Measurements from ENCODE around the gene MAN1C1.
"Not testable (repeated sequence)": the region's sequence is repeated elsewhere in the genome, so short reads cannot be mapped to it uniquely, and the experiment has no call there.

MAN1C1 gene

GRCh38 chr1:25724966-25725365 lies 108.4 kb downstream of the MAN1C1 start:
- DNase-seq = peak; percentile 52

GRCh38 chr1:25725482-25725881 lies 108.9 kb downstream of the MAN1C1 start:
- DNase-seq = no peak

DNA sequence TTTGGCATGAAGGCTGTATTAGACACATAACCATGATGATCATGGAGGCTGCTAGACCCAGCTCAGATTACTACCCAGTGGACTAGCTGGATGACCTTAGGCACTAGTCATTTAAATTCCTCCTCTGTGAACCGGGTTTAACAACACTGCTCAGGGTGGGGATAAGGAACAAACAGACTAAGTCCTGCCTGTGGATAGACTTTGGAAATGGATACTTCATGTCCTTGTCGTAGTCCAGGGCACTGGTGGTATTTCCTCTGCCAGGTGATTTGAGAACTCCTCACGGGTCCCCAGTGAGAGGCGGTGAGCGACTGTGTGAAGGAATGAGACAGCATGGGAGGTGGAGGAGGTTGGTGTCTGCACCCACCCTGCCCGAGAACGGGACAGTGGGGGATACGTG lies 110.5 kb downstream of the MAN1C1 start:
- no peak for DNase-seq

DNA sequence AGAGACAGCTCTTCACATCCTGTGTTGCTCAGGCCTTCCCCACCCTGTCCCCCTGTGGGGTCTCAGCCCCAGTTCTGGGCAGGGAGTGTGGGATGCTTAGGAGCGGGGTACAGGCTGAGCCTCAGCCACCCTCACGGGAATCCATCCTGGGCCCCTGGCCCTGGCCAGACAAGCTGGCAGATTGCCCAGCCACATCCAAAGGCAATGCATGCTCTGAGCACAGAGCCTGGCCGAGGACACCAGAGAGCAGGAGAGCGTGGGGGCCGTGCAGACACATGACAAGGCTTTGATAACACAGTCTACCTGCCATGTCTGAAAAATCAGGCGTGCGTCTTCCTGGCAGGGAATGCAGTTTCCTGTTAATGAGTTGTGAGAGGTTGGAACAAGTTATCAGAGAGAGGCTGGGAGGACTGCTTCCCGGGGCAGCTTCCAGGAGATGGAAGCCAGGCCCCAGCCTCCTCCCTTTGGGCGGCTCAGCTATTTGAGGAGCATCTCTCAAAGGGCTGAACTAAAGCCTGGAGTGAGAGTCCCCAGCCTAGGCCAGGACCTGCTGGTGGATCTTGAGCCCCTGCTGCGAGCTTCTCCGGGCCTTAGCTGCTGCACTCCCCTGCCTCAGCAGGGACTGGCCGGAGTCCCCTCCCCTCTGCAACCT lies 111.2 kb downstream of the MAN1C1 start:
- DNase-seq = peak; percentile 55

DNA sequence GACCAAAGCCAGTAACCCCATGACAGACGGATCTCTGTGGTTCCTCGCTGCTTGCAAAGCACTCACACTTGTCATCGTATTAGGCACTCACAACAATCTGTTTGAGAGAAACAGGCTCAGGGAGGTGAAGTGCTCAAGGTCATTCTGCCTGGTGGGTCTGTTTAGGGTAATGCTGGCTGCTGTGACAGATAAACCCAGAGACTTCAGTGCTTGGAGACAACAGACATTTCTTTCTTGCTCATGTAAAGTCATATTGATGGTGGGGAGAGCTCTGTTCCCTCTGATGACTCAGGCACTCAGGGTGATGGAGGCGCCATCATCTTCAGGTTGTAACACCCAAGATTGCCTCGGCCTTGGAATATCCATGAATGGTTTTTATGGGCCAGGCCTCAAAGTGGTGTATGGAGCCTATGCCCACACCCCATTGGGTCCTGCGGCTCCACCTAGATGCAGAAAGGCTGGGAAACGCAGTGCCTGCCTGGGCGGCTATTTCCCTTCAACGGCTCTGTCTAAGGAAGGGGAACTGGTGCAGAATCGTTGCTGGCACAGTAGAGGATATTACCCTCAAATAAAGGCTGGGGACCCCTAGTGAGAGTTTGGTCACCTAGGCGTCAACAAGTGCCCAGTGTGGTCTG lies 111.8 kb downstream of the MAN1C1 start:
- DNase-seq = no peak

DNA sequence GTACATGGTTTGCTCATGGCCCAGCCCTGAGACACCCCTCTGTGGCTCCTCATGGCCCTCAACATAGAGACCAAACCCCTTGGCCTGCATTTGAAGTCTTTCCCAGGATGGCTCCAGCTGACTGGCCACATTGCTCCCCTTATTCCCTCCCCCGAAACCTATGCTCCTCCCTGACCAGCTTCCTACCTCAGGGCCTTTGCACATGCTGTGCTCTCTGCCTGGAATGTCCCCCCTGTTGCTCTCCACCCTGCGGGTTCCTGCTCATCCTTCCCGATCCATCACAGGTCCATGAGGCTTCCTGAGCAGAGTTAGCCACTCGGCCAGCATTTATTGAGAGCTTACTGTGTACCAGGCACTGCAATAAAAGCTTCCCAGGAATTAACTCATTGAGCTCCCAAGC lies 112.5 kb downstream of the MAN1C1 start:
- DNase-seq = no peak

DNA sequence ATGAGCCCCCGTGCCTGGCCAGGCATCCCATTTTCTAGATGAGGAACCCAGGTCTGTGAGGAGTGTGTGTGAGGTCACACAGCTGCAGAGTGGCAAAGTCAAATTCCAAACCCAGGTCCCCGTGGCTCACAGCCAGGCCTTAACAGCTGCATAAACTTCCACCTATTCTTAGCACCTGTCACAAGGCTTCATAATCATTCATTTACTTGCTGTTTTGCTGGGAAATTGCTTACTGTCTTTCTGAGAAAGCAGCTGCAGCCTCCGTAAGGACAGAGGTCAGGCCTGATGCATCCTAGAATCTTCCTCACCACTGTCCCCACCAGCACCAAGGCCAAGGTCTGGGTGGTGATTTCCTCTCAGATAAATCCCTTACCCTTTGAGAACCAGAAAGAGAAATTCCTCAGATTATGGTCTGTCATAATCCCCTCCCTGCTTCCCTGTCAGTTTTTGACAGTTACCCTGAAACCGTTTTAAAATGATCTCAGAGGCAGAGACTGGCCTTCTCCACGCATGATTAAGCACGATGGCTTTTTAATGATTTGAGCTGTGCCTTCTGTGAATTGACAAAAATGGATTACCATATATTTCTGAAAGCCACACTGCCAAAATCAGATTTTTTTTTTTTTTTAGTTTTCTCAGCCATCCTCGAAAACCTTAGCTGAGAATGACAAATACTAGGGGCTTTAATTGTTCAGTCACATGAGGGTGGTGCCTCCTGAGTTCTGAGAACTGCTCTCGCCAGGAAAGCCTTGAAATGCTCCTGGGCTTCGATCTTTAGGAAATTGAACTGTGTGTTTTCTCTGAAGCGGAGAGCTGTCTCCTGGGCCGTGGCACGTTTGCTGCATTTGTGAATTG lies 113.4 kb downstream of the MAN1C1 start:
- peak; percentile 21 for DNase-seq

DNA sequence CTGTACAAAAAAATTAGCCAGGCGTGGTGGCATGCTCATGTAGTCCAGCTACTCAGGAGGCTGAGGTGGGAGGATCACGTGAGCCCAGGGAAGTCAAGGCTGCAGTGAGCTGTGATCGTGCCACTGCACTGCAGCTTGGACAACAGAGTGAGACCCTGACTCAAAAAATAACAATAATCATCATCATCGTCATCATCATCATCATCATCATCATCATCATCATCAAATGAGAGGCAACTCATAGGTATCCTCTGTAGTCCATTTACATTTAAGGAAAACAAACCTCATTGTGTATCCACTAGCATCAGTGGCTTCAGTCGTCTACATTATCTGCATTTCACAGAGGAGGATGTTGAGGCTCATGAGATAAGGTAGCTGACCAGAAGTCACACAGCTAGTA lies 114.6 kb downstream of the MAN1C1 start:
- no peak for DNase-seq

GRCh38 chr1:25731626-25732370 lies 115.2 kb downstream of the MAN1C1 start:
- no peak for DNase-seq

GRCh38 chr1:25732821-25733220 lies 116.2 kb downstream of the MAN1C1 start:
- no peak for DNase-seq

GRCh38 chr1:25733271-25733670 lies 116.7 kb downstream of the MAN1C1 start:
- DNase-seq = no peak

GRCh38 chr1:25734991-25735390 lies 118.4 kb downstream of the MAN1C1 start:
- DNase-seq = not testable (repeated sequence)

- no peak for DNase-seq
Observed at GRCh38 chr1:25735956-25736529, 119.5 kb downstream of the MAN1C1 start.

GRCh38 chr1:25737130-25737529 lies 120.5 kb downstream of the MAN1C1 start:
- no peak for DNase-seq

DNA sequence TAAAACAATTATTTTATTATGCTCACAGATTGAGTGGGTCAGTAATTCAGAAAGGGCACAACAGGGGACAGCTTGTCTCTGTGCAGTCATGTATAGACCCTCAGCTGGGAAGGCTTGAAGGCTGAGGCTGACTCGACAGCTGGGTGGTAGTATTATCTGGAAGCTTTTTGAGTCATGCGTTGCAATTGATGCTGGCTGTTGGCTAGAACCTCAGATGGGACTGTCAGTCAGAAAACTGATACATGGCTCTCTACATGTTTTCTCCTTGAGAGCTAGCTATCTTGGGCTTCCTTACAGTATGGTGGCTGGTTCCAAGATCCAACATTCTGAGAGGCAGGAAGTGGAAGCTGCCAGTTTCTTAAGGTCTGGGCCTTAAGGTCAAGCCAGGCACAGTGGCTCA lies 121.9 kb downstream of the MAN1C1 start:
- DNase-seq = no peak

DNA sequence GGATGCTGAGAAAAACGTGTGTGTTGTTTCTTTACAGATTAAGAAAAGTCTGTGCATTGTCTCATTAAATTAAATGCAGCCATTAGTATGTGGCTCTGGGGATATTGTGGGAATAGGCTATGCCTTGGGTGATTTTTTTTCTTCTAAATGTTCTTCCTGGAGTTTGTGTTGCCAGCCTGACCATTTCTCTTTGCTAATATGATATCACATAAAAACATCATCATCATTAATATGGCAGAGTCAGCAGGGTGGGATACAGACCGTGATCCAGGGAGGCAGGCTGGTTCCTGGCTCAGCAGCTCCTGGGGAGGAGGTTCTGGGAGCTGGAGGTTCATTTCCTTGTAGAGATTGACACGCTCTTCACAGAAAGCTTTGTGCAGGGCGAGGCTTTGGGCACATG lies 122.8 kb downstream of the MAN1C1 start:
- no peak for DNase-seq

GRCh38 chr1:25740071-25740470 lies 123.5 kb downstream of the MAN1C1 start:
- DNase-seq = no peak

DNA sequence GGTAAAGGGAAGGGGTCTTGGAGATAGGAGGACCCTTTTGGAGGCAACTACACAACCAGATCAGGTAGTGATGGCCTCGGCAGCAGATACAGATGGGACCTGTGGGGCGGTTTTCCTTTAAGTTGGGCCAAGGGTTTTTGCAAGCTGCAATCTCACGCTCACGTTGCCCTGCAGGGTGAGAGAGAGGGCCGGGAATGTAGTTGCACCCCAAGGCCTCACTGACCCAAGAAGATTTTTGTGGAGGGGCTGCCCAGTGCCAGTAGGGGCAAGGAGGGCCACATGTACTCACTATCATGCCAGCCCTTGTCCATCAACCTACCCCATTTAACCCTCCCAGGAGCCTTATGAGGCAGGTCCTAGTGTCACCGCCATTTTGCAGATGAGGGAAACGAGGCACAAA lies 125.7 kb downstream of the MAN1C1 start:
- no peak for DNase-seq

DNA sequence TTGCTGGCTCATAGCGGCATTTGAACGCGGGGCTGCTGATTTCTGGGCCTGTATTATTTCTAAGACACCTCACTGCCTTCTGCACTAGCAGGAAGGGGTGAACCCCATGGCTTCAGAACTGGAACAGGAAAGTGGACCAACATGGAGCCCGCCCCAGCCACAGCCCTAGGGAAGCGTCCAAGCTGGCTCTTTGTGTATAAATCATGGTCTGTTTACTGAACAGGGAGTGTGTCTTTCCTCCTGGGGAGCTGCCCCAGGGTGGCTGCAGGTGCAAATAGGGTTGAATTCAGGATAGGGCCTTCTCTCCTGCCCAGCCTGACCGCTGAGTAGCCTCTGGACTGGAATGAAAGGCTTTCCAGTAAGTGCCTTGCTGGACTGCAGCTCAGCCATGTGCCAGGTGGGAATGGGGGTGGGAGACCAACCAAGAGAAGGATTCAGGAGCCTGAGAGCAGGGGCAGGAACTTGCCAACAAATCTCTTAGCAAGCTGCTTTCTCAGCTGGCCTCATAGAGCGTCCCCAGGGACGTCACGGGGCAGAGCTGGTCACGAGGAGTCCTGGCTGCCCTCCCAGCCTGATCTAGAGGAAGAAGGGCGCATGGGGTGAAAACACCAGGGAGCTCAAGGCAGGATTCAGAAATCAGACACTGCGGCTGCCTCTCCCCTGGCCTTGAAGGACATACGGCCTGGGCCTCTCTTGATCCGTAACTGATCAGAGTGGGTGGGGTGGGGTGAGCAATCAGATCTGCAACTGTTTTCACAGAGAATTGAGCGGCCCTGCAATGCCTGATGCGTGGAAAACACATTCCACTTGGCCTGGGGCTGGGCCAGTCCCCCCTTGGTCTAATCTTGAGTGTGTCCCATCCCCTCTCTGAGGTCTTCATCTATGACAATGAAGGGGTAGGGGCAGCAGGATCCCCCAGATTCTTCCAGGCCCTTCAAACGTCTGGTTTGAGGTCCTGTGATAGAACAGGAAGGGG lies 126.9 kb downstream of the MAN1C1 start:
- peak; percentile 91 for DNase-seq

- peak; percentile 30 for DNase-seq
Observed at GRCh38 chr1:25744140-25744581, 127.6 kb downstream of the MAN1C1 start.

DNA sequence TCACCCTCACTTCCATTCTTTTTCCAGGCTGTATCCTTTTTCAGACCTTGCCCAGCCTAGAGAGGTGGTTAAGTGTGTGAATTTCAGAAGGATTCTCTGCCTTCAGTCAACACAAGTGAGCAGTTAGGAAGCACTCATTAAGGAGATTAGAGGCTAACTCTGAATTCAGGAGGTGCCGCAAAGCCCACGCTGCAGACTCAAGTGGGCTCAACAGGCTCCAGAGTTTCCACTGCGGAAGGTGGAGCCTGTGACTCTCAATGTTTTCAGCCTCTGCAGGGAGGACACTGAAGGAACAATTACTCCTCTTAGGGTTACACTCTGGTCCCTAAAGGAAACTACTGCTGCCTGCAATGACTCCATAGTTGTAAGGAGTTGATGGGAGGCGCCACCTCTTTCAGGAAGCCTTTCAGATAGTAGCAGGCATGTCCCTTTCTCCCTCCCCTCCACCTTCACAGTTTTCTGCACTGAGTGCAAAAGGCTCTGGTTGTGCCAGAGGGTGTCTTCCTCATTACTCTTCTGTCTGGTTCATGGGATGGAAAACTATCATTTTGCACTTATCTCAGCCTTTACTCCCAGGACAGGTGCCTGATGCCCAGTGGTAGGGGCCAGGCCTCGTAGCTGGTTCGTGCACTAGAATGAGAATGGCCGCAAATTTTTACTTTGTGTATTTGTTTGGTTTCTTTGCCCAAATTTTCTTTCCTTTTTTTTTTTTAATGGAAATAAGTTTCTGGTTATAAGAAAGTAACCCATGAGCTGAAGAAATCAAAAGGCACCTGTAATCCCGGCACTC lies 128.2 kb downstream of the MAN1C1 start:
- DNase-seq = no peak
